Measurements from ENCODE around the gene C1orf159.
A peak's percentile ranks its signal among the peaks of the same experiment; 100 is the strongest.
"Not testable (repeated sequence)": the region's sequence is repeated elsewhere in the genome, so short reads cannot be mapped to it uniquely, and the experiment has no call there.

The C1orf159 gene

GRCh38 chr1:1058921-1059493 is 56.9 kb downstream of the C1orf159 start:
- Histone ChIP-seq H3K4me3 (replicated peaks; ENCODE audit: low read depth, low read length) (peak overlapping the region; percentile 62), H3K36me3 (ENCODE audit: control insufficient read depth, insufficient read depth, low read length) (peaks cover under 1% of the 10 kb centered on the region; the same call in 1 of the 2 replicates), H3K27me3 (replicated peaks; ENCODE audit: control insufficient read depth, insufficient read depth, low read length) (no peaks in the 10 kb centered on the region)
- peak; percentile 52 for DNase-seq (ENCODE audit: extremely low read depth, insufficient read length)
- TF ChIP-seq CTCF (IDR thresholded peaks at IDR 0.05; ENCODE audit: insufficient read depth, low read length, poor library complexity, severe bottlenecking): peak; percentile 10

GRCh38 chr1:1058088-1058905 is 57.6 kb downstream of the C1orf159 start:
- H3K27me3 ChIP-seq (replicated peaks; ENCODE audit: control insufficient read depth, insufficient read depth, low read length): no peaks in the 10 kb centered on the region
- no peak for DNase-seq (ENCODE audit: extremely low read depth, insufficient read length)
- TF ChIP-seq CTCF (IDR thresholded peaks at IDR 0.05; ENCODE audit: insufficient read depth, low read length, poor library complexity, severe bottlenecking): no peak

GRCh38 chr1:1057769-1058087 is 58.2 kb downstream of the C1orf159 start:
- H3K27me3 ChIP-seq (replicated peaks; ENCODE audit: control insufficient read depth, insufficient read depth, low read length); H3K4me3 ChIP-seq (replicated peaks; ENCODE audit: low read depth, low read length); H3K36me3 ChIP-seq (ENCODE audit: control insufficient read depth, insufficient read depth, low read length); DNase-seq (ENCODE audit: extremely low read depth, insufficient read length): not testable (repeated sequence)

More at GRCh38 chr1:1058088-1058905, 57.6 kb downstream of the C1orf159 start:
- H3K36me3 ChIP-seq (ENCODE audit: control insufficient read depth, insufficient read depth, low read length): peaks cover 3% of the 10 kb centered on the region
- peak overlapping the region; percentile 62 for H3K4me3 ChIP-seq (replicated peaks; ENCODE audit: low read depth, low read length)

- no peak for DNase-seq (ENCODE audit: extremely low read depth, insufficient read length)
- no peak overlapping the region for H3K4me3 ChIP-seq (replicated peaks; ENCODE audit: low read depth, low read length)
- no peak for TF ChIP-seq CTCF (IDR thresholded peaks at IDR 0.05; ENCODE audit: insufficient read depth, low read length, poor library complexity, severe bottlenecking)
- peaks cover 3% of the 10 kb centered on the region for H3K36me3 ChIP-seq (ENCODE audit: control insufficient read depth, insufficient read depth, low read length)
- H3K27me3 ChIP-seq (replicated peaks; ENCODE audit: control insufficient read depth, insufficient read depth, low read length): no peaks in the 10 kb centered on the region
Measured at GRCh38 chr1:1055841-1056736, 59.8 kb downstream of the C1orf159 start.

GRCh38 chr1:1054971-1055370 is 60.9 kb downstream of the C1orf159 start:
- Histone ChIP-seq H3K27me3 (replicated peaks; ENCODE audit: control insufficient read depth, insufficient read depth, low read length) (no peaks in the 10 kb centered on the region), H3K4me3 (replicated peaks; ENCODE audit: low read depth, low read length) (no peak overlapping the region), H3K36me3 (ENCODE audit: control insufficient read depth, insufficient read depth, low read length) (peaks cover 3% of the 10 kb centered on the region)
- TF ChIP-seq CTCF (IDR thresholded peaks at IDR 0.05; ENCODE audit: insufficient read depth, low read length, poor library complexity, severe bottlenecking): no peak
- DNase-seq (ENCODE audit: extremely low read depth, insufficient read length): no peak
